K562 (cell line): ENCODE results near the gene KRT33B. TPM values are rescaled to one million over a fixed set of nuclear protein-coding genes. Genes with fewer than 3 reads are reported as not detected.

Source experiments
- ATAC-seq: fragments of 200-7000 bp; cut with Tn5 transposase; 3 replicates; pipeline ENCODE4 v1.9.1; 2020; ENCODE audit warnings: moderate library complexity
- BruUV-seq: library from RNA; stranded (reverse); fragments of 400-500 nt; replicated peaks from 2 replicates; lab custom pipeline; 2021; lab: Mats Ljungman, UMichigan
- CTCF ChIA-PET: fragments of 300-600 bp; formaldehyde crosslinking; extraction: SDS; loops from one replicate; lab custom pipeline; 2021; ENCODE audit warnings: low intra/inter-chr PET ratio; lab: Yijun Ruan, JAX
- POLR2A ChIA-PET: fragments of 300-600, 350-650 bp; sonication (Branson Sonifier 250); formaldehyde crosslinking; extraction: SDS; loops from one replicate; lab custom pipeline; 2021; ENCODE audit warnings: antibody characterized with exemption, inconsistent platforms; lab: Yijun Ruan, JAX
- DNase-seq, 4 experiments: peaks; one replicate each; pipeline versions ENCODE4 v3.0.0 to v3.0.0-alpha.2; 2011 to 2018; ENCODE audit warnings: low spot score in 3 of 4, mixed read lengths in 3 of 4; ENCODE audit errors: extremely low read depth in 1 of 4
- FAIRE-seq: peaks from 2 replicates; lab custom pipeline; 2011; peaks lifted over from hg19 to GRCh38; lab: Jason Lieb, UNC
- H2AFZ ChIP-seq: 2 replicates; pipeline ENCODE4 v1.6.0; 2011; ENCODE audit warnings: low read depth, low read length, control low read depth, inconsistent platforms
- H3K27ac ChIP-seq: fragments of 200-600 bp; 3 replicates; pipeline ENCODE4 v1.8.0; 2011; ENCODE audit warnings: low read depth, mild to moderate bottlenecking, control low read depth, inconsistent platforms, low read length, moderate library complexity, mixed read lengths; ENCODE audit errors: extremely low read depth
- H3K27me3 ChIP-seq, 2 experiments: fragments of 300-600 bp in 1 of 2; 2 replicates in 1 of 2; 3 replicates in 1 of 2; pipeline versions ENCODE4 v1.6.0 to v1.8.0; 2011; ENCODE audit warnings: inconsistent platforms in 2 of 2, low read length in 2 of 2, mild to moderate bottlenecking in 1 of 2, mixed read lengths in 1 of 2, moderate library complexity in 1 of 2; ENCODE audit not compliant: control insufficient read depth in 2 of 2, insufficient read depth in 2 of 2
- H3K36me3 ChIP-seq: fragments of 300-600 bp; 3 replicates; pipeline ENCODE4 v1.8.0; 2011; ENCODE audit warnings: mild to moderate bottlenecking, low read length, inconsistent platforms; ENCODE audit not compliant: control insufficient read depth, insufficient read depth
- H3K4me1 ChIP-seq, 2 experiments: fragments of 200-600 bp in 1 of 2; replicated peaks in 1 of 2; 2 replicates in 1 of 2; 3 replicates in 1 of 2; pipeline versions ENCODE4 v1.5.1 to v1.8.0; 2011; ENCODE audit warnings: inconsistent platforms in 2 of 2, low read length in 2 of 2, mild to moderate bottlenecking in 1 of 2, mixed read lengths in 1 of 2, moderate library complexity in 1 of 2; ENCODE audit not compliant: control insufficient read depth in 2 of 2, insufficient read depth in 2 of 2
- H3K4me2 ChIP-seq: 2 replicates; pipeline ENCODE4 v1.6.1; 2011; ENCODE audit warnings: low read length, control low read depth, inconsistent platforms, mixed read lengths; ENCODE audit not compliant: insufficient read depth
- H3K4me3 ChIP-seq: fragments of 200-600 bp; sonication (generic), shearing (Covaris generic); 2 replicates; pipeline ENCODE4 v1.5.1; 2016; ENCODE audit warnings: control low read depth, inconsistent platforms
- H3K79me2 ChIP-seq: fragments of 200-600 bp; 3 replicates; pipeline ENCODE4 v1.8.0; 2011; ENCODE audit warnings: low read length, inconsistent platforms; ENCODE audit not compliant: control insufficient read depth, insufficient read depth
- H3K9ac ChIP-seq, 2 experiments: 2 replicates each; pipeline versions ENCODE4 v1.6.0 to v1.6.1; 2011; ENCODE audit warnings: low read depth in 2 of 2, low read length in 2 of 2, control low read depth in 1 of 2, inconsistent platforms in 1 of 2, mild to moderate bottlenecking in 1 of 2, mixed read lengths in 1 of 2; ENCODE audit not compliant: insufficient read depth in 1 of 2
- H3K9me1 ChIP-seq: one replicate; pipeline ENCODE4 v1.6.0; 2011; ENCODE audit warnings: inconsistent platforms, mild to moderate bottlenecking, low read length, moderate library complexity; ENCODE audit not compliant: control insufficient read depth, insufficient read depth
- H3K9me3 ChIP-seq: replicated peaks from 2 replicates; pipeline ENCODE4 v1.5.1; 2011; ENCODE audit warnings: low read depth, low read length, inconsistent platforms; ENCODE audit not compliant: control insufficient read depth, insufficient read depth
- H4K20me1 ChIP-seq: replicated peaks from 2 replicates; pipeline ENCODE4 v1.6.1; 2011; ENCODE audit warnings: low read length, inconsistent platforms, mixed read lengths; ENCODE audit not compliant: control insufficient read depth, insufficient read depth
- NFE2 ChIP-seq: IDR thresholded peaks from 2 replicates; pipeline ENCODE4 v1.6.1; 2014; ENCODE audit warnings: antibody characterized with exemption, low read depth
- NFE2L1 ChIP-seq: fragments of 450-650 bp; IDR thresholded peaks from 2 replicates; pipeline ENCODE4 v1.6.1; 2016; ENCODE audit warnings: missing genetic modification characterization, low read depth, mild to moderate bottlenecking, missing compliant biosample characterization, moderate library complexity, borderline replicate concordance
- NONO ChIP-seq, 2 experiments: fragments of 200-400 bp in 1 of 2; fragments of 450-650 bp in 1 of 2; formaldehyde crosslinking in 1 of 2; IDR thresholded peaks; 2 replicates each; pipeline ENCODE4 v1.6.1; 2017; ENCODE audit warnings: low read depth in 2 of 2, mild to moderate bottlenecking in 2 of 2, moderate library complexity in 2 of 2, low read length in 1 of 2
- NR2C1 ChIP-seq, 2 experiments: fragments of 450-650 bp; IDR thresholded peaks; 2 replicates each; pipeline ENCODE4 v1.6.1; 2017; ENCODE audit warnings: mild to moderate bottlenecking in 2 of 2, antibody characterized with exemption in 1 of 2, inconsistent platforms in 1 of 2, missing compliant biosample characterization in 1 of 2, missing genetic modification characterization in 1 of 2
- PCBP2 ChIP-seq: fragments of 200-400 bp; formaldehyde crosslinking; IDR thresholded peaks from 2 replicates; pipeline ENCODE4 v1.6.1; 2018; ENCODE audit warnings: low read length, low read depth, mild to moderate bottlenecking, moderate library complexity; ENCODE audit not compliant: poor library complexity, severe bottlenecking
- POLR2B ChIP-seq: fragments of 450-650 bp; IDR thresholded peaks from 2 replicates; pipeline ENCODE4 v1.6.1; 2018; ENCODE audit warnings: low read depth; ENCODE audit not compliant: partially characterized antibody
- STAT6 ChIP-seq: sonication (generic); formaldehyde crosslinking; IDR thresholded peaks from 2 replicates; pipeline ENCODE4 v1.8.1; 2023; ENCODE audit warnings: mild to moderate bottlenecking, missing genetic modification reagents
- SUPT5H ChIP-seq: fragments of 450-650 bp; IDR thresholded peaks from 2 replicates; pipeline ENCODE4 v1.6.1; 2016
- ZBTB26 ChIP-seq: fragments of 450-650 bp; formaldehyde crosslinking; IDR thresholded peaks from 2 replicates; pipeline ENCODE4 v1.4.0; 2022; ENCODE audit warnings: missing genetic modification characterization
- ZNF41 ChIP-seq: fragments of 250-450 bp; sonication (Bioruptor Pico); conservative IDR thresholded peaks from 2 replicates; pipeline ENCODE4 v1.4.0; 2020; ENCODE audit warnings: mild to moderate bottlenecking
- ZNF717 ChIP-seq: fragments of 250-450 bp; sonication (Bioruptor Pico); IDR thresholded peaks from 2 replicates; pipeline ENCODE4 v1.5.0; 2021
- WGBS: fragments of 100-300 bp; shearing (Covaris generic); methylation state at CpG from one replicate; pipeline ENCODE4 v1.1.6; 2016; ENCODE audit warnings: low coverage, mixed read lengths; ENCODE audit not compliant: insufficient coverage; ENCODE audit errors: missing lambda C conversion rate; 5-methylcytosine and 5-hydroxymethylcytosine counted together
- in situ Hi-C: fragments of 300-500 bp; cut with MboI; formaldehyde crosslinking; loops from 4 replicates; pipeline ENCODE4 v1.15.0; 2018; ENCODE audit warnings: inconsistent platforms, mixed read lengths
- intact Hi-C: fragments of 100-400 bp; cut with micrococcal nuclease; formaldehyde crosslinking; loops from 2 replicates; pipeline ENCODE4 v1.14.2; 2022
- polyA plus RNA-seq, 8 experiments: library from polyadenylated mRNA; depleted of rRNA in 4 of 8; stranded (reverse) in 5 of 8; unstranded in 3 of 8; fragments of >200 nt; fragmentation: Nextera tagmentation in 2 of 8; fragmentation: Illumina TruSeq in 1 of 8; extraction: Ambion mirVana in 2 of 8; extraction: Trizol in 1 of 8; gene quantifications; 2 replicates each; pipeline versions ENCODE4 v1.2.1 to v1.2.3, GENCODE V29; 2011 to 2014; ENCODE audit warnings: inconsistent platforms in 1 of 8, missing spikeins in 1 of 8
- total RNA-seq, 7 experiments: library from RNA; depleted of rRNA in 6 of 7; stranded (reverse); fragments of >200 nt in 6 of 7; fragmentation: Illumina TruSeq in 2 of 7; extraction: Trizol in 2 of 7; gene quantifications; 2 replicates each; pipeline versions ENCODE4 v1.2.1 to v1.2.3, GENCODE V29; 2011 to 2021; ENCODE audit warnings: low replicate concordance in 1 of 7

The KRT33B gene
- total and polyA plus RNA-seq, 9 of the 15 experiments (the other 6 are each of a cell fraction or from before 2014, with no cell fraction given) = not detected

- TF ChIP-seq STAT6 (CRISPR knock-in tag) = no peak
Observed at GRCh38 chr17:41333098-41333497, 36.5 kb downstream of the KRT33B start (continued).

- Histone ChIP-seq H3K4me2 (no peak overlapping the region), H3K4me3 (no peak overlapping the region), H3K27ac (no peak overlapping the region), H3K9me3 (no peaks in the 10 kb centered on the region), H3K27me3 (peaks cover 0 to 12% of the 10 kb centered on the region in 2 experiments; a peak in 1 of 5 replicates), H3K4me1 (no peaks in the 10 kb centered on the region), H3K9me1 (no peaks in the 10 kb centered on the region), H3K79me2 (no peaks in the 10 kb centered on the region), H4K20me1 (no peaks in the 10 kb centered on the region; the same call in 1 of the 2 replicates), H3K9ac (no peak overlapping the region), H2AFZ (no peak overlapping the region), H3K36me3 (no peaks in the 10 kb centered on the region)
- TF ChIP-seq ZNF717 = no peak
- no peak for TF ChIP-seq ZBTB26 (CRISPR knock-in tag)
- no peak for TF ChIP-seq ZNF41
- TF ChIP-seq NONO (IDR thresholded peaks at IDR 0.05; ENCODE audit: low read depth in 2 of 2, low read length in 1 of 2) = no peak
- TF ChIP-seq PCBP2 = no peak
- TF ChIP-seq NFE2 = no peak
- no peak for TF ChIP-seq NR2C1 (IDR thresholded peaks at IDR 0.05)
- no peak for TF ChIP-seq NR2C1 (tag; IDR thresholded peaks at IDR 0.05)
- TF ChIP-seq SUPT5H = no peak
- TF ChIP-seq NFE2L1 = no peak
- TF ChIP-seq POLR2B = no peak
- DNase-seq = no peak
- POLR2A ChIA-PET = no interaction called here
- no peak for ATAC-seq
- in situ Hi-C loops = no loop called here
- 0% methylated on average over 2 of the region's 2 CpGs for WGBS
- no TSS peak for BruUV-seq
- no peak for FAIRE-seq
- intact Hi-C loops = no loop called here
- CTCF ChIA-PET = no interaction called here
Observed at GRCh38 chr17:41332239-41332638, 37.4 kb downstream of the KRT33B start.
